Immature natural killer cell (primary cell): ENCODE results near the gene CUBN. TPM values are rescaled to one million over a fixed set of nuclear protein-coding genes. Genes with fewer than 3 reads are reported as not detected.

Experiments used
- DNase-seq, 3 donors: peaks; one replicate each; pipeline ENCODE4 v3.0.0; 2022; ENCODE audit warnings: mixed read lengths in 1 of 3
- H3K27ac Mint-ChIP-seq, 6 donors: one replicate each; pipeline ENCODE4 v1.8.0; 2020; ENCODE audit warnings: mixed read lengths in 6 of 6, mild to moderate bottlenecking in 5 of 6, inconsistent platforms in 4 of 6, moderate library complexity in 3 of 6
- H3K27me3 Mint-ChIP-seq, 3 donors: one replicate each; pipeline ENCODE4 v1.8.0; 2020 to 2021; ENCODE audit warnings: low read depth in 3 of 3, mild to moderate bottlenecking in 3 of 3, mixed read lengths in 3 of 3, moderate library complexity in 3 of 3, inconsistent platforms in 1 of 3
- H3K36me3 Mint-ChIP-seq, 3 donors: one replicate each; pipeline ENCODE4 v1.8.0; 2020; ENCODE audit warnings: mixed read lengths in 3 of 3, inconsistent platforms in 2 of 3, mild to moderate bottlenecking in 2 of 3
- H3K4me1 Mint-ChIP-seq, 2 donors: one replicate each; pipeline ENCODE4 v1.8.0; 2020; ENCODE audit warnings: inconsistent platforms in 2 of 2, mild to moderate bottlenecking in 2 of 2, mixed read lengths in 2 of 2, moderate library complexity in 1 of 2
- H3K4me3 Mint-ChIP-seq, 5 donors: one replicate each; pipeline ENCODE4 v1.8.0; 2020; ENCODE audit warnings: mild to moderate bottlenecking in 5 of 5, mixed read lengths in 5 of 5, inconsistent platforms in 3 of 5, moderate library complexity in 3 of 5
- H3K9me3 Mint-ChIP-seq, 6 donors: one replicate each; pipeline ENCODE4 v1.8.0; 2020; ENCODE audit warnings: mild to moderate bottlenecking in 6 of 6, mixed read lengths in 6 of 6, inconsistent platforms in 4 of 6, moderate library complexity in 3 of 6
- polyA plus RNA-seq, 3 donors: library from polyadenylated mRNA; unstranded; fragments of 300-500 nt; fragmentation: Illumina TruSeq; gene quantifications; one replicate each; pipeline ENCODE4 v1.2.3, GENCODE V29; 2021

The CUBN gene
- polyA plus RNA-seq, 3 donors from 2014 or later: 0.16 to 1.2 TPM; not detected in 1

GRCh38 chr10:16822027-16822426 lies 307.6 kb downstream of the CUBN start:
- Mint-ChIP-seq H3K27ac (no peak overlapping the region), H3K27me3 (peaks cover 8 to 17% (median 14%) of the 10 kb centered on the region in 3 donors), H3K4me1 (peaks cover 11 to 16% of the 10 kb centered on the region in 2 donors), H3K4me3 (no peak overlapping the region), H3K9me3 (peaks cover 2 to 13% (median 10%) of the 10 kb centered on the region in 6 donors), H3K36me3 (peaks cover 10 to 15% (median 11%) of the 10 kb centered on the region in 3 donors)
- no peak for DNase-seq

GRCh38 chr10:16820421-16820820 lies 309.2 kb downstream of the CUBN start:
- H3K27me3 Mint-ChIP-seq: peaks cover 8 to 14% (median 14%) of the 10 kb centered on the region in 3 donors
- H3K4me3 Mint-ChIP-seq: no peak overlapping the region
- no peak for DNase-seq
- H3K9me3 Mint-ChIP-seq: peaks cover 2 to 13% (median 10%) of the 10 kb centered on the region in 6 donors
- peaks cover 26 to 32% of the 10 kb centered on the region in 2 donors for H3K4me1 Mint-ChIP-seq
- peaks cover 10 to 15% (median 13%) of the 10 kb centered on the region in 3 donors for H3K36me3 Mint-ChIP-seq
- no peak overlapping the region for H3K27ac Mint-ChIP-seq

GRCh38 chr10:16820018-16820417 lies 309.6 kb downstream of the CUBN start:
- no peak overlapping the region for H3K27ac Mint-ChIP-seq
- H3K4me3 Mint-ChIP-seq: no peak overlapping the region
- H3K27me3 Mint-ChIP-seq: peaks cover 8 to 14% (median 14%) of the 10 kb centered on the region in 3 donors
- no peak for DNase-seq
- peaks cover 2 to 13% (median 10%) of the 10 kb centered on the region in 6 donors for H3K9me3 Mint-ChIP-seq
- peaks cover 30 to 36% of the 10 kb centered on the region in 2 donors for H3K4me1 Mint-ChIP-seq
- peaks cover 10 to 16% (median 15%) of the 10 kb centered on the region in 3 donors for H3K36me3 Mint-ChIP-seq

- peaks cover 32 to 41% of the 10 kb centered on the region in 2 donors for H3K4me1 Mint-ChIP-seq
- DNase-seq: no peak
- H3K27me3 Mint-ChIP-seq: peaks cover 8 to 14% (median 14%) of the 10 kb centered on the region in 3 donors
- H3K9me3 Mint-ChIP-seq: peaks cover 2 to 13% (median 10%) of the 10 kb centered on the region in 6 donors
- peak overlapping the region in 4 of 5 donors; percentile 10 to 96 (median 41) for H3K4me3 Mint-ChIP-seq
- H3K27ac Mint-ChIP-seq: peak overlapping the region in 1 of 6 donors; percentile 14
- peaks cover 10 to 16% (median 15%) of the 10 kb centered on the region in 3 donors for H3K36me3 Mint-ChIP-seq
Measured at GRCh38 chr10:16819436-16819835, 310.2 kb downstream of the CUBN start.

GRCh38 chr10:16819026-16819425 lies 310.6 kb downstream of the CUBN start:
- no peak for DNase-seq
- Mint-ChIP-seq H3K4me3 (peak overlapping the region; percentile 10 to 96 (median 37)), H3K27ac (peak overlapping the region in 2 of 6 donors; percentile 14 to 48), H3K36me3 (peaks cover 10 to 16% (median 15%) of the 10 kb centered on the region in 3 donors), H3K9me3 (peaks cover 2 to 13% (median 10%) of the 10 kb centered on the region in 6 donors), H3K27me3 (peaks cover 8 to 14% (median 14%) of the 10 kb centered on the region in 3 donors), H3K4me1 (peaks cover 32 to 41% of the 10 kb centered on the region in 2 donors)

GRCh38 chr10:16817125-16818019 lies 312.2 kb downstream of the CUBN start, which contains the start of gene RSU1:
Gene RSU1, minus strand, starts transcription at chr10:16817424. Its CDS starts 343 bp downstream, at chr10:16817081.
- peaks cover 7 to 14% (median 12%) of the 10 kb centered on the region in 3 donors for H3K27me3 Mint-ChIP-seq
- peaks cover 36 to 51% of the 10 kb centered on the region in 2 donors for H3K4me1 Mint-ChIP-seq
- peak within 1 kb of the TSS; percentile 94 to 97 (median 96) for H3K4me3 Mint-ChIP-seq

GRCh38 chr10:16816830-16817124 lies 312.8 kb downstream of the CUBN start:
- Mint-ChIP-seq H3K27me3 (peaks cover 7 to 14% (median 10%) of the 10 kb centered on the region in 3 donors), H3K4me3 (peak overlapping the region; percentile 94 to 97 (median 96)), H3K27ac (peak overlapping the region; percentile 71 to 95 (median 88)), H3K4me1 (peaks cover 37 to 55% of the 10 kb centered on the region in 2 donors), H3K36me3 (peaks cover 3 to 9% (median 5%) of the 10 kb centered on the region in 3 donors), H3K9me3 (peaks cover 2 to 3% (median 2%) of the 10 kb centered on the region in 6 donors)
- no peak for DNase-seq

More at GRCh38 chr10:16817125-16818019, 312.2 kb downstream of the CUBN start, which contains the start of gene RSU1:
- H3K27ac Mint-ChIP-seq: peak within 1 kb of the TSS; percentile 71 to 95 (median 88)
- H3K9me3 Mint-ChIP-seq: peaks cover 2 to 9% (median 8%) of the 10 kb centered on the region in 6 donors
- H3K36me3 Mint-ChIP-seq: peaks cover 6 to 14% (median 10%) of the 10 kb centered on the region in 3 donors
- peak; percentile 100 for DNase-seq

GRCh38 chr10:16816171-16816570 lies 313.4 kb downstream of the CUBN start:
- H3K27me3 Mint-ChIP-seq: peaks cover 7 to 10% (median 9%) of the 10 kb centered on the region in 3 donors
- peak overlapping the region; percentile 94 to 97 (median 96) for H3K4me3 Mint-ChIP-seq
- H3K9me3 Mint-ChIP-seq: no peaks in the 10 kb centered on the region
- H3K36me3 Mint-ChIP-seq: peaks cover 3 to 9% (median 3%) of the 10 kb centered on the region in 3 donors
- H3K27ac Mint-ChIP-seq: peak overlapping the region; percentile 71 to 87 (median 81)
- H3K4me1 Mint-ChIP-seq: peaks cover 39 to 60% of the 10 kb centered on the region in 2 donors
- DNase-seq: no peak

- no peak overlapping the region for H3K27ac Mint-ChIP-seq
- H3K4me3 Mint-ChIP-seq: no peak overlapping the region
- DNase-seq: no peak
- no peaks in the 10 kb centered on the region for H3K9me3 Mint-ChIP-seq
- H3K4me1 Mint-ChIP-seq: peaks cover 44 to 66% of the 10 kb centered on the region in 2 donors
- H3K27me3 Mint-ChIP-seq: peaks cover 7 to 9% (median 7%) of the 10 kb centered on the region in 3 donors
- H3K36me3 Mint-ChIP-seq: peaks cover 3 to 9% (median 3%) of the 10 kb centered on the region in 3 donors
Measured at GRCh38 chr10:16814012-16814411, 315.6 kb downstream of the CUBN start.

GRCh38 chr10:16812676-16813075 lies 316.9 kb downstream of the CUBN start:
- Mint-ChIP-seq H3K4me3 (no peak overlapping the region), H3K27ac (no peak overlapping the region), H3K4me1 (peaks cover 41 to 57% of the 10 kb centered on the region in 2 donors), H3K36me3 (peaks cover 3 to 9% (median 3%) of the 10 kb centered on the region in 3 donors), H3K27me3 (peaks cover 5 to 6% (median 6%) of the 10 kb centered on the region in 3 donors), H3K9me3 (no peaks in the 10 kb centered on the region)
- DNase-seq: no peak

- Mint-ChIP-seq H3K27ac (no peak overlapping the region), H3K4me1 (peaks cover 32 to 54% of the 10 kb centered on the region in 2 donors), H3K4me3 (no peak overlapping the region), H3K9me3 (no peaks in the 10 kb centered on the region), H3K36me3 (peaks cover 3 to 9% (median 3%) of the 10 kb centered on the region in 3 donors), H3K27me3 (no peaks in the 10 kb centered on the region)
- no peak for DNase-seq
Measured at GRCh38 chr10:16811765-16812164, 317.8 kb downstream of the CUBN start.

- H3K36me3 Mint-ChIP-seq: peaks cover 3 to 9% (median 3%) of the 10 kb centered on the region in 3 donors
- no peak overlapping the region for H3K27ac Mint-ChIP-seq
- no peaks in the 10 kb centered on the region for H3K9me3 Mint-ChIP-seq
Measured at GRCh38 chr10:16811292-16811691, 318.3 kb downstream of the CUBN start.

GRCh38 chr10:16809074-16809718 lies 320.4 kb downstream of the CUBN start:
- no peak overlapping the region for H3K27ac Mint-ChIP-seq

More at GRCh38 chr10:16811292-16811691, 318.3 kb downstream of the CUBN start:
- H3K4me1 Mint-ChIP-seq: peaks cover 29 to 49% of the 10 kb centered on the region in 2 donors
- no peak overlapping the region for H3K4me3 Mint-ChIP-seq
- H3K27me3 Mint-ChIP-seq: no peaks in the 10 kb centered on the region
- DNase-seq: no peak

More at GRCh38 chr10:16809074-16809718, 320.4 kb downstream of the CUBN start:
- peak in 2 of 3 donors; percentile 10 to 28 for DNase-seq
- H3K27me3 Mint-ChIP-seq: no peaks in the 10 kb centered on the region
- peaks cover 3 to 6% (median 5%) of the 10 kb centered on the region in 3 donors for H3K36me3 Mint-ChIP-seq
- H3K4me3 Mint-ChIP-seq: no peak overlapping the region
- peaks cover 13 to 37% of the 10 kb centered on the region in 2 donors for H3K4me1 Mint-ChIP-seq
- H3K9me3 Mint-ChIP-seq: no peaks in the 10 kb centered on the region
